Measurements from ENCODE around the gene USP31. TPM values are rescaled to one million over a fixed set of nuclear protein-coding genes. Genes with fewer than 3 reads are reported as not detected.

Gene USP31
- total RNA-seq, 1 experiment from 2014 or later: 6.7 TPM

DNA sequence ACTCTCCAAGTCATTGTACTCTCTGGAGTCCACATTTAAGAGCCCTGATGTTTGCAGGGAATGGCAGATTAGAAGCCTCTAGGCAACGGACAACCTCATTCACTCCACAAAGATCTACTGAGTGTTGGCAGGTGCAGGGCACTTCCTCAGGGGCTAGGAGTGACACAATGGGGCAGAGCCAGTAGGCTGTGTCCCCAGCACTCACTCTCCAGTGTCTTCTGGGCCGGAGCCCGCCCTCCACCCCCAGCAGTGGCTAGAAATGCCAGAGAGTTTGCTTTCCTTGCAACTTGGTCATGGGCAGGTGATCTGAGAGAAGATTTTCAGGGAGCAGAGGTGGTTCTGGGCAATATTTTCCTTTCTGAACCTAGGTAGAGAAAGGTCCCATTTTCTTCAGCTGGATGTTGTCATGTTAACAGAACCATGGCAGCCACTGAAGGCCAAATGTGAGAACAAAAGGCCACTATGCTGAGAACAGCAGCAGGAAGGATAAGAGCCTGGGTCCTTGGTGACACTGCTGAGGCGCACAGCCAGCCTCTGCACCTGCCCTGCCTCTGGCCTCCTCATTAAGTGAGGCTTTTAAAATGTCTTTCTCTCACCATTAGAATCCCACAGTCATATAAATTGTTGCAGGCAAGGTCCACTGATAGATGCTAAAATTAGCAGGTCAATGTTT lies 96.2 kb downstream of the USP31 start:
- CTCF ChIA-PET: no interaction called here
- intact Hi-C loops (cut with micrococcal nuclease): no loop called here
- no peak for ATAC-seq

DNA sequence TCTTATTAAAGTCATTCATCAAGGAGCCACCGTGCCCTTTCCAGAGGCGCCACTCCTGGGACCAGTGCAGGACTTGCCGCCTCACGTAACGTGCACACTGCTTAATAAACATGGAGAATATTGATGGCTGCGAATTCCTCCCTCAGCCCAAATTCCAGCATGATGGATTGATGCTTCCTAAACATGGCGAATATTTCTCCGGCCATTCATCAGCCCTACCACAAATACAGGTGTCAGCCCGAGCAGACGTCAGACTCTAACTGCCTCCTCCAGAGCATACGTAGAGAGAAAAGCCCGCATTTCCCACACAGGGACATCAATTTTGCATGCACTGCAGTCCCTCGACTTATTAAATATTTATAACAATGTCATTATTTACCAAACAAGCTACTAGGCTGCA lies 97.0 kb downstream of the USP31 start:
- Histone ChIP-seq H3K79me2 (ENCODE audit: low read length) (no peaks in the 10 kb centered on the region), H3K4me1 (ENCODE audit: insufficient read depth, low read length) (no peaks in the 10 kb centered on the region), H3K27ac (ENCODE audit: low read length) (no peak overlapping the region), H3K36me3 (ENCODE audit: low read depth, low read length) (no peaks in the 10 kb centered on the region), H3K9me2 (replicated peaks; ENCODE audit: low read length) (no peaks in the 10 kb centered on the region), H3K4me3 (ENCODE audit: low read length) (no peak overlapping the region), H2AFZ (ENCODE audit: low read length) (no peak overlapping the region), H4K20me1 (ENCODE audit: low read length) (no peaks in the 10 kb centered on the region), H3K9ac (ENCODE audit: low read length) (no peak overlapping the region), H3F3A (ENCODE audit: low read length, unreplicated experiment) (no peaks in the 10 kb centered on the region), H3K9me3 (ENCODE audit: low read length) (no peaks in the 10 kb centered on the region), H3K27me3 (ENCODE audit: low read length) (peaks cover 23% of the 10 kb centered on the region), H3K4me2 (ENCODE audit: low read length) (no peak overlapping the region)
- no TSS peak for BruUV-seq (replicated peaks)
- CTCF ChIA-PET: no interaction called here
- POLR2A ChIA-PET (ENCODE audit: unreplicated experiment): no interaction called here
- ATAC-seq (no peak), DNase-seq (no peak)
- intact Hi-C loops (cut with micrococcal nuclease): no loop called here
- TF ChIP-seq, protein P1, sequence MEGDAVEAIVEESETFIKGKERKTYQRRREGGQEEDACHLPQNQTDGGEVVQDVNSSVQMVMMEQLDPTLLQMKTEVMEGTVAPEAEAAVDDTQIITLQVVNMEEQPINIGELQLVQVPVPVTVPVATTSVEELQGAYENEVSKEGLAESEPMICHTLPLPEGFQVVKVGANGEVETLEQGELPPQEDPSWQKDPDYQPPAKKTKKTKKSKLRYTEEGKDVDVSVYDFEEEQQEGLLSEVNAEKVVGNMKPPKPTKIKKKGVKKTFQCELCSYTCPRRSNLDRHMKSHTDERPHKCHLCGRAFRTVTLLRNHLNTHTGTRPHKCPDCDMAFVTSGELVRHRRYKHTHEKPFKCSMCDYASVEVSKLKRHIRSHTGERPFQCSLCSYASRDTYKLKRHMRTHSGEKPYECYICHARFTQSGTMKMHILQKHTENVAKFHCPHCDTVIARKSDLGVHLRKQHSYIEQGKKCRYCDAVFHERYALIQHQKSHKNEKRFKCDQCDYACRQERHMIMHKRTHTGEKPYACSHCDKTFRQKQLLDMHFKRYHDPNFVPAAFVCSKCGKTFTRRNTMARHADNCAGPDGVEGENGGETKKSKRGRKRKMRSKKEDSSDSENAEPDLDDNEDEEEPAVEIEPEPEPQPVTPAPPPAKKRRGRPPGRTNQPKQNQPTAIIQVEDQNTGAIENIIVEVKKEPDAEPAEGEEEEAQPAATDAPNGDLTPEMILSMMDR (conservative IDR thresholded peaks at IDR 0.05; ENCODE audit: low read depth, low read length): no peak
- TF ChIP-seq EZH2 (IDR thresholded peaks at IDR 0.05; ENCODE audit: low read length, unreplicated experiment) (no peak), EZH2phosphoT487 (IDR thresholded peaks at IDR 0.05; ENCODE audit: borderline replicate concordance, low read length) (no peak)

More for the DNA sequence above, 96.2 kb downstream of the USP31 start:
- DNase-seq: no peak
- Histone ChIP-seq H4K20me1 (ENCODE audit: low read length) (no peaks in the 10 kb centered on the region), H3K27me3 (ENCODE audit: low read length) (peaks cover 17% of the 10 kb centered on the region), H3K9me3 (ENCODE audit: low read length) (no peaks in the 10 kb centered on the region), H3F3A (ENCODE audit: low read length, unreplicated experiment) (no peaks in the 10 kb centered on the region), H3K4me3 (ENCODE audit: low read length) (no peak overlapping the region), H3K4me1 (ENCODE audit: insufficient read depth, low read length) (no peaks in the 10 kb centered on the region), H3K36me3 (ENCODE audit: low read depth, low read length) (no peaks in the 10 kb centered on the region), H2AFZ (ENCODE audit: low read length) (no peak overlapping the region), H3K9me2 (replicated peaks; ENCODE audit: low read length) (no peaks in the 10 kb centered on the region), H3K9ac (ENCODE audit: low read length) (no peak overlapping the region), H3K79me2 (ENCODE audit: low read length) (no peaks in the 10 kb centered on the region), H3K27ac (ENCODE audit: low read length) (no peak overlapping the region), H3K4me2 (ENCODE audit: low read length) (no peak overlapping the region)
- TF ChIP-seq EZH2phosphoT487 (IDR thresholded peaks at IDR 0.05; ENCODE audit: borderline replicate concordance, low read length) (no peak), EZH2 (IDR thresholded peaks at IDR 0.05; ENCODE audit: low read length, unreplicated experiment) (no peak)
- TF ChIP-seq, protein P1 (conservative IDR thresholded peaks at IDR 0.05; ENCODE audit: low read depth, low read length): no peak
- no TSS peak for BruUV-seq (replicated peaks)
- POLR2A ChIA-PET (ENCODE audit: unreplicated experiment): no interaction called here

DNA sequence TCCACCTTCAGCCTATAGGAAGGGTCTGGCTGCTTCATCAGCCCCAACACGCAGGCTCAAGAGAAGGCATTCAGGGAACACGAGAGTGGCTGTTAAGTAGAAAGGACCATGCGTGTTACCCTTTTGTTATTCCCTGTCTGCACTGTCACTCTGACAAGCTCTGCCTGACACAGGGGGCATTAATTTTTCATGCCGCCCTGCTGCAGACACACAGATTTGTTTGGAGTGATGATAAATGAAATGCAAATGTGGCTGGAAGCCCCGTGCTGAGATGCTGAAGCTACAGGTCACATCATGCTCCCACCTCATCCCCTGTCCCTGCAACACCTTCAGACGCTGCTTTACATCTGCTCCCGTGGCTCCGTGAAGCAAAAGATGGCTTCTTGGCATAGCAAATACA lies 97.7 kb downstream of the USP31 start:
- Histone ChIP-seq H3K9me3 (ENCODE audit: low read length) (no peaks in the 10 kb centered on the region), H4K20me1 (ENCODE audit: low read length) (no peaks in the 10 kb centered on the region), H3K27me3 (ENCODE audit: low read length) (peaks cover 28% of the 10 kb centered on the region), H3F3A (ENCODE audit: low read length, unreplicated experiment) (no peaks in the 10 kb centered on the region), H3K36me3 (ENCODE audit: low read depth, low read length) (no peaks in the 10 kb centered on the region), H3K27ac (ENCODE audit: low read length) (no peak overlapping the region), H3K79me2 (ENCODE audit: low read length) (no peaks in the 10 kb centered on the region), H3K4me3 (ENCODE audit: low read length) (no peak overlapping the region), H3K9me2 (replicated peaks; ENCODE audit: low read length) (no peaks in the 10 kb centered on the region), H3K4me1 (ENCODE audit: insufficient read depth, low read length) (no peaks in the 10 kb centered on the region), H3K4me2 (ENCODE audit: low read length) (no peak overlapping the region), H2AFZ (ENCODE audit: low read length) (no peak overlapping the region), H3K9ac (ENCODE audit: low read length) (no peak overlapping the region)
- intact Hi-C loops (cut with micrococcal nuclease): no loop called here
- no TSS peak for BruUV-seq (replicated peaks)
- TF ChIP-seq, protein P1 (conservative IDR thresholded peaks at IDR 0.05; ENCODE audit: low read depth, low read length): no peak
- TF ChIP-seq EZH2phosphoT487 (IDR thresholded peaks at IDR 0.05; ENCODE audit: borderline replicate concordance, low read length): no peak
- no peak for TF ChIP-seq EZH2 (IDR thresholded peaks at IDR 0.05; ENCODE audit: low read length, unreplicated experiment)
- ChIA-PET POLR2A (ENCODE audit: unreplicated experiment) (no interaction called here), CTCF (no interaction called here)
- no peak for DNase-seq
- ATAC-seq: no peak
